Stimulated activated CD8-positive, alpha-beta memory T cell treated with anti-CD3 and anti-CD28 coated beads, Interleukin-15, amount 100 ng/mL, for 48 hours (primary cell): Measurements from ENCODE around the gene ADCY6.
A peak's percentile ranks its signal among the peaks of the same experiment; 100 is the strongest.
"Not testable (repeated sequence)": the region's sequence is repeated elsewhere in the genome, so short reads cannot be mapped to it uniquely, and the experiment has no call there.

Experiments
- DNase-seq, 2 donors: peaks; one replicate each; pipeline ENCODE4 v3.0.0-alpha.2; 2020; ENCODE audit warnings: low read depth in 2 of 2

Gene ADCY6

GRCh38 chr12:48750769-48751356, 38.0 kb downstream of the ADCY6 start:
- no peak for DNase-seq

- DNase-seq = no peak
These were observed 38.7 kb downstream of the ADCY6 start for GRCh38 chr12:48750215-48750614.

GRCh38 chr12:48744251-48745008, 44.5 kb downstream of the ADCY6 start:
- DNase-seq = no peak

GRCh38 chr12:48739618-48740269, 49.1 kb downstream of the ADCY6 start:
- no peak for DNase-seq

- no peak for DNase-seq
These were observed 52.4 kb downstream of the ADCY6 start for GRCh38 chr12:48736456-48736855.

- DNase-seq = no peak
These were observed 60.1 kb downstream of the ADCY6 start for GRCh38 chr12:48728807-48729206.

GRCh38 chr12:48720737-48721136, 68.2 kb downstream of the ADCY6 start:
- DNase-seq = not testable (repeated sequence)

GRCh38 chr12:48720171-48720570, 68.7 kb downstream of the ADCY6 start:
- not testable (repeated sequence) for DNase-seq

GRCh38 chr12:48719002-48719401, 69.9 kb downstream of the ADCY6 start:
- not testable (repeated sequence) for DNase-seq

- no peak for DNase-seq
These were observed 71.6 kb downstream of the ADCY6 start for GRCh38 chr12:48717252-48717695.

GRCh38 chr12:48716493-48717251, 72.2 kb downstream of the ADCY6 start, which contains the start of gene CCNT1:
CCNT1 (minus strand) TSS chr12:48716707; CDS start chr12:48716675, 32 bp downstream.
- DNase-seq = peak; percentile 99 to 100
